Activated T-helper 2 cell treated with anti-CD3 and anti-CD28 coated beads, Interferon-gamma antibody, Interleukin-2, Interleukin-4, amounts not matched to agents 10 μg/mL and 5 μg/mL and 100 μg/mL, durations not matched to agents 14 hours and 24 hours and 36 hours (primary cell): ENCODE data around the gene ZRANB1. TPM values are rescaled to one million over a fixed set of nuclear protein-coding genes. Genes with fewer than 3 reads are reported as not detected.
"Not testable (repeated sequence)": the region's sequence is repeated elsewhere in the genome, so short reads cannot be mapped to it uniquely, and the experiment has no call there.

Experiments used
- DNase-seq: peaks from one replicate; pipeline ENCODE4 v3.0.0; 2021; ENCODE audit warnings: low spot score
- H3K27ac Mint-ChIP-seq: one replicate; pipeline ENCODE4 v1.8.0; 2021; ENCODE audit warnings: mixed read lengths
- H3K27me3 Mint-ChIP-seq: one replicate; pipeline ENCODE4 v1.8.0; 2021; ENCODE audit warnings: low read depth, mixed read lengths
- H3K36me3 Mint-ChIP-seq: one replicate; pipeline ENCODE4 v1.8.0; 2021; ENCODE audit warnings: low read depth, mixed read lengths
- H3K4me1 Mint-ChIP-seq: one replicate; pipeline ENCODE4 v1.8.0; 2021; ENCODE audit warnings: low read depth, mixed read lengths
- H3K4me3 Mint-ChIP-seq: one replicate; pipeline ENCODE4 v1.8.0; 2021; ENCODE audit warnings: low read depth, mild to moderate bottlenecking, moderate library complexity, mixed read lengths
- H3K9me3 Mint-ChIP-seq: one replicate; pipeline ENCODE4 v1.8.0; 2021; ENCODE audit warnings: mixed read lengths
- intact Hi-C: fragments of 100-400 bp; cut with micrococcal nuclease; formaldehyde crosslinking; loops from one replicate; pipeline ENCODE4 v1.15.1; 2023
- total RNA-seq: library from RNA; stranded (reverse); gene quantifications from 2 replicates; pipeline ENCODE4 v1.2.3, GENCODE V29; 2022

Gene ZRANB1
- total RNA-seq, 1 donor from 2014 or later, result 12.1 TPM

GRCh38 chr10:124912101-124912886 is 29.6 kb upstream of the ZRANB1 start:
- no peak overlapping the region for H3K4me3 Mint-ChIP-seq
- intact Hi-C loops, result loop anchor here (10.0 kb wide), 1 partner anchor 167 kb away; the partner anchor contains the start of gene FAM53B

GRCh38 chr10:124913167-124913566 is 28.8 kb upstream of the ZRANB1 start:
- Mint-ChIP-seq H3K27ac (no peak overlapping the region), H3K9me3 (no peaks in the 10 kb centered on the region), H3K4me3 (no peak overlapping the region), H3K4me1 (peaks cover 25% of the 10 kb centered on the region), H3K36me3 (no peaks in the 10 kb centered on the region), H3K27me3 (peaks cover 18% of the 10 kb centered on the region)
- intact Hi-C loops, result loop anchor here (10.0 kb wide), 1 partner anchor 168 kb away; the partner anchor contains the start of gene FAM53B
- DNase-seq, result no peak

More at GRCh38 chr10:124912101-124912886, 29.6 kb upstream of the ZRANB1 start:
- H3K36me3 Mint-ChIP-seq, result no peaks in the 10 kb centered on the region
- no peak for DNase-seq
- H3K27me3 Mint-ChIP-seq, result peaks cover 18% of the 10 kb centered on the region
- peaks cover 20% of the 10 kb centered on the region for H3K4me1 Mint-ChIP-seq
- H3K9me3 Mint-ChIP-seq, result no peaks in the 10 kb centered on the region
- no peak overlapping the region for H3K27ac Mint-ChIP-seq

- intact Hi-C loops, result loop anchor here (10.0 kb wide), 1 partner anchor 170 kb away; the partner anchor contains the start of gene FAM53B
- Mint-ChIP-seq H3K27me3 (peaks cover 18% of the 10 kb centered on the region), H3K4me1 (peaks cover 33% of the 10 kb centered on the region)
- not testable (repeated sequence) for H3K36me3 Mint-ChIP-seq, H3K4me3 Mint-ChIP-seq, H3K9me3 Mint-ChIP-seq, DNase-seq, H3K27ac Mint-ChIP-seq
These were observed 27.5 kb upstream of the ZRANB1 start for GRCh38 chr10:124914398-124914797.

- Mint-ChIP-seq H3K4me3 (peak overlapping the region; percentile 84), H3K4me1 (peaks cover 42% of the 10 kb centered on the region), H3K27me3 (peaks cover 14% of the 10 kb centered on the region), H3K36me3 (no peaks in the 10 kb centered on the region), H3K27ac (peak overlapping the region; percentile 85), H3K9me3 (no peaks in the 10 kb centered on the region)
- no peak for DNase-seq
- intact Hi-C loops, result loop anchor here (2.0 to 10.0 kb wide), 7 partner anchors 113 to 1764 kb away; partner anchors contain the start of genes BCCIP, BUB3, EDRF1 and FAM53B
These were observed 25.8 kb upstream of the ZRANB1 start for GRCh38 chr10:124916098-124916584.

- H3K27ac Mint-ChIP-seq, result peak overlapping the region; percentile 85
- peaks cover 37% of the 10 kb centered on the region for H3K4me1 Mint-ChIP-seq
- peak; percentile 94 for DNase-seq
- intact Hi-C loops, result loop anchor here (2.0 to 10.0 kb wide), 7 partner anchors 114 to 1765 kb away; partner anchors contain the start of genes BCCIP, BUB3, EDRF1 and FAM53B
- peaks cover 7% of the 10 kb centered on the region for H3K27me3 Mint-ChIP-seq
- no peaks in the 10 kb centered on the region for H3K9me3 Mint-ChIP-seq
- H3K4me3 Mint-ChIP-seq, result peak overlapping the region; percentile 84
- no peaks in the 10 kb centered on the region for H3K36me3 Mint-ChIP-seq
These were observed 25.1 kb upstream of the ZRANB1 start for GRCh38 chr10:124916585-124917427.

- Mint-ChIP-seq H3K9me3 (no peaks in the 10 kb centered on the region), H3K27ac (peak overlapping the region; percentile 97), H3K4me1 (peaks cover 32% of the 10 kb centered on the region), H3K4me3 (peak overlapping the region; percentile 94), H3K36me3 (no peaks in the 10 kb centered on the region), H3K27me3 (peaks cover 2% of the 10 kb centered on the region)
- DNase-seq, result peak; percentile 29
- intact Hi-C loops, result loop anchor here (2.0 to 10.0 kb wide), 7 partner anchors 115 to 1765 kb away; partner anchors contain the start of genes BCCIP, BUB3, EDRF1 and FAM53B
These were observed 24.3 kb upstream of the ZRANB1 start for GRCh38 chr10:124917428-124918190.

- Mint-ChIP-seq H3K36me3 (no peaks in the 10 kb centered on the region), H3K4me1 (peaks cover 30% of the 10 kb centered on the region), H3K27ac (peak overlapping the region; percentile 97), H3K9me3 (no peaks in the 10 kb centered on the region), H3K4me3 (peak overlapping the region; percentile 94), H3K27me3 (no peaks in the 10 kb centered on the region)
- DNase-seq, result no peak
- intact Hi-C loops, result loop anchor here (5.0 to 10.0 kb wide), 5 partner anchors 174 to 1766 kb away; partner anchors contain the start of genes BCCIP, BUB3, FAM53B and LHPP
These were observed 23.6 kb upstream of the ZRANB1 start for GRCh38 chr10:124918191-124918830.

- no peak for DNase-seq
- Mint-ChIP-seq H3K27me3 (no peaks in the 10 kb centered on the region), H3K27ac (no peak overlapping the region), H3K9me3 (no peaks in the 10 kb centered on the region), H3K4me1 (peaks cover 30% of the 10 kb centered on the region), H3K36me3 (no peaks in the 10 kb centered on the region), H3K4me3 (peak overlapping the region; percentile 94)
- intact Hi-C loops, result loop anchor here (5.0 to 10.0 kb wide), 5 partner anchors 174 to 1767 kb away; partner anchors contain the start of genes BCCIP, BUB3, FAM53B and LHPP
These were observed 23.0 kb upstream of the ZRANB1 start for GRCh38 chr10:124918906-124919305.

GRCh38 chr10:124921261-124921660 is 20.7 kb upstream of the ZRANB1 start:
- Mint-ChIP-seq H3K27me3 (no peaks in the 10 kb centered on the region), H3K36me3 (no peaks in the 10 kb centered on the region), H3K27ac (no peak overlapping the region), H3K4me3 (no peak overlapping the region), H3K4me1 (peaks cover 24% of the 10 kb centered on the region), H3K9me3 (no peaks in the 10 kb centered on the region)
- no peak for DNase-seq
- intact Hi-C loops, result no loop called here

GRCh38 chr10:124923684-124924083 is 18.2 kb upstream of the ZRANB1 start:
- peaks cover 17% of the 10 kb centered on the region for H3K4me1 Mint-ChIP-seq
- H3K9me3 Mint-ChIP-seq, result no peaks in the 10 kb centered on the region
- DNase-seq, result no peak
- intact Hi-C loops, result no loop called here
- H3K27ac Mint-ChIP-seq, result no peak overlapping the region
- no peak overlapping the region for H3K4me3 Mint-ChIP-seq
- peaks cover 15% of the 10 kb centered on the region for H3K36me3 Mint-ChIP-seq
- no peaks in the 10 kb centered on the region for H3K27me3 Mint-ChIP-seq

GRCh38 chr10:124926548-124926947 is 15.4 kb upstream of the ZRANB1 start:
- H3K4me3 Mint-ChIP-seq, result no peak overlapping the region

More at GRCh38 chr10:124926548-124926947, 15.4 kb upstream of the ZRANB1 start:
- DNase-seq, result no peak
- Mint-ChIP-seq H3K27ac (no peak overlapping the region), H3K27me3 (no peaks in the 10 kb centered on the region), H3K9me3 (no peaks in the 10 kb centered on the region), H3K4me1 (peaks cover 3% of the 10 kb centered on the region), H3K36me3 (peaks cover 23% of the 10 kb centered on the region)
- intact Hi-C loops, result no loop called here
